ENCODE data around the gene TBC1D23.
"Not testable (repeated sequence)": the region's sequence is repeated elsewhere in the genome, so short reads cannot be mapped to it uniquely, and the experiment has no call there.

TBC1D23 gene

GRCh38 chr3:100310355-100310965 lies 49.7 kb downstream of the TBC1D23 start:
- no peak for DNase-seq

DNA sequence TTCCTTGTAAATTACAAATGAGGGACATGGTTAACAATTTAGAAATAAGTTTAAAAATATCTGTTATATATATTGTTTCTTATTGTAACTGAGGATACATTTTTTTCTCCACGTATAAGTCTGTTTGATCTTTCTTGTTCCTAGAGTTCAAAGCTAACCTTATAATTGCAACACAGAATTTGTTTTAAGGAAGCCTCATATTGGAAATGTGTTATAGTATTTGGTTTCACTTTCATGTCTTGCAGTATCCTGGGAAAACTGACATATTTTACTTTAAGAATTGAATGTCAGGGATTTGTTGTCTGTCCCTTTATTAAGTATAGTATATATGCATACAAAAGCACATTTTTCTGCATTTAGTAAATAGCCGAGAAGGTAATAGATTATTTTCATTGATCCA lies 50.2 kb downstream of the TBC1D23 start:
- no peak for DNase-seq

GRCh38 chr3:100316641-100317069 lies 55.9 kb downstream of the TBC1D23 start:
- DNase-seq, result peak in 2 of 5 donors; percentile 26 to 50

DNA sequence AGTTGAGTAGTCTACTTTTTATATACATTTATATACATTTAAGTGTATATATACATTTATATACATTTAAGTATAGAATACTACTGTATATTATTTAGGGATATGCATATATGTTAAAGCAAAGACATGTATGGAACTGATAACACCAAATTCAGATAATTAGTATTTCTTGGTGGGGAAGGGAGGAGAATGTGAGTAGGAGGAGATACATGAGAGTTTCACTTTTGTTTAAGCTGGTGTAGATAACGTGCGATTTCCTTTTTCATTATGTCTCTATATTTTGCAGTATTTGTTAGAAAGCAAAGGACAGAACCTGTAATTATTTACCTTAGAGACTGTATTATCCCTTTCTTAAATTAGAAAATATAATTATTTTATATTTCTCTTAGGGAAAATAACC lies 57.1 kb downstream of the TBC1D23 start:
- DNase-seq, result peak in 1 of 5 donors; percentile 12

- no peak for DNase-seq
These were observed 59.2 kb downstream of the TBC1D23 start for GRCh38 chr3:100319951-100320350.

GRCh38 chr3:100324044-100324443 lies 63.3 kb downstream of the TBC1D23 start:
- DNase-seq, result no peak

GRCh38 chr3:100325827-100326226 lies 65.0 kb downstream of the TBC1D23 start:
- DNase-seq, result no peak

DNA sequence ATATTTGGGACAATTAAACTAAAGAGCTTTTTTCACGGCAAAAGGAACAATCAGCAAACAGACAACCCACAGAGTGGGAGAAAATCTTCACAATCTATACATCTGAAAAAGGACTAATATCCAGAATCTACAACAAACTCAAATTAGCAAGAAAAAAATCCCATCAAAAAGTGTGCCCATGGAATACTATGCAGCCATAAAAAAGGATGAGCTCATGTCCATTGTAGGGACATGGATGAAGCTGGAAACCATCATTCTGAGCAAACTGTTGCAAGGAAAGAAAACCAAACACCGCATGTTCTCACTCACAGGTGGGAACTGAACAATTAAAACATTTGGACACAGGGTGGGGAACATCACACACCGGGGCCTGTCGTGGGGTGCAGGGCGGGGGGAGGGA lies 66.6 kb downstream of the TBC1D23 start:
- DNase-seq, result not testable (repeated sequence)

DNA sequence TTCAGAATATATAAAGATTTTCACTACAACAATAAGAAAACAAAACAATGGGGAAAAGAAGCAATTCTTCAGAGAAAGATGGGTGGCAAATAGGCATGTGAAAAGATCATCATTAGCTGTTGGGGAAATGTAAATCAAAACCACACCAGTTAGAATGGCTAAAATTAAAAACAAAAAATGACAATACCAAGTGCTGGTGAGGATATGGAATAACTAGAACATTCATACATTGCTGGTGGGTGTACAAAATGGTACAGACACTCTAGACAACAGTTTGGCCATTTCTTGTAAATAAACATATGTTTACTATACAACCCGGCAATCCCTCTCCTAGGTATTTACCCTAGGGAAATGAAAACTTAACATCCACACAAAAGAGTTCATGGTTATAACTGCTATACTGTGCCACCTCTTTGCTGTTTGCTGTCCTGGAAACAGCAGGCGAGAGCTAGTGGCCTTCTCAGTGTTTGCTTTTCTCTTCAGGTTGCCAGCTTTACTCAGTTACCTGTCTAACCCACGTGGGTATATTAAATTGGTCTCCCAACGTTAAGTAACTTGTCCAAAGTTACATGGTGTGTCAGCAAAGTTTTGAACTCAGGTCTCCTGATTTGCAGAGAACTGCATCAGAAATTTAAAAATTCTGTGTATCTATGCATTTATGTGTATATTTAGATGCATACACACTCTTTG lies 69.2 kb downstream of the TBC1D23 start:
- DNase-seq, result no peak

- no peak for DNase-seq
These were observed 69.9 kb downstream of the TBC1D23 start for GRCh38 chr3:100330651-100331050.

- no peak for DNase-seq
These were observed 70.9 kb downstream of the TBC1D23 start for GRCh38 chr3:100331660-100332059.

DNA sequence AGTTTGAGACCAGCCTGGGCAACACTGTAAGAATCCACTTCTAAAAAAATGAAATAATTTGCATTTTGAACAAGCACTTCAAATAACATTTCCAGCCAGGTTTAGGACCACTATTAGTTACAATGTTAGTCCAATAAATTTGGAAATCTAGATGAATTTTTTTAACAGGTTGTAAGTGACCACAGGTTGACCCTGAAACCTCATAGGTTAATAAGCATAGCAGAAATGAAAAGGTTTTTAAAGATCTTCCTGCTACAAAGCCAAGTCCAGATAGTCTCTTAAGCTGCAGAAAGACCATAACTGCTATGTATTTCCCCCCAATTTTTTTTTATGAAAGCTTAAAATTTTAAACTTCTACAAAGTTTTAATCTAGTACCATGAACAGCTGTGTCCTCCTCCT lies 72.3 kb downstream of the TBC1D23 start:
- no peak for DNase-seq

GRCh38 chr3:100333970-100334487 lies 73.2 kb downstream of the TBC1D23 start:
- DNase-seq, result peak in 1 of 5 donors; percentile 8

DNA sequence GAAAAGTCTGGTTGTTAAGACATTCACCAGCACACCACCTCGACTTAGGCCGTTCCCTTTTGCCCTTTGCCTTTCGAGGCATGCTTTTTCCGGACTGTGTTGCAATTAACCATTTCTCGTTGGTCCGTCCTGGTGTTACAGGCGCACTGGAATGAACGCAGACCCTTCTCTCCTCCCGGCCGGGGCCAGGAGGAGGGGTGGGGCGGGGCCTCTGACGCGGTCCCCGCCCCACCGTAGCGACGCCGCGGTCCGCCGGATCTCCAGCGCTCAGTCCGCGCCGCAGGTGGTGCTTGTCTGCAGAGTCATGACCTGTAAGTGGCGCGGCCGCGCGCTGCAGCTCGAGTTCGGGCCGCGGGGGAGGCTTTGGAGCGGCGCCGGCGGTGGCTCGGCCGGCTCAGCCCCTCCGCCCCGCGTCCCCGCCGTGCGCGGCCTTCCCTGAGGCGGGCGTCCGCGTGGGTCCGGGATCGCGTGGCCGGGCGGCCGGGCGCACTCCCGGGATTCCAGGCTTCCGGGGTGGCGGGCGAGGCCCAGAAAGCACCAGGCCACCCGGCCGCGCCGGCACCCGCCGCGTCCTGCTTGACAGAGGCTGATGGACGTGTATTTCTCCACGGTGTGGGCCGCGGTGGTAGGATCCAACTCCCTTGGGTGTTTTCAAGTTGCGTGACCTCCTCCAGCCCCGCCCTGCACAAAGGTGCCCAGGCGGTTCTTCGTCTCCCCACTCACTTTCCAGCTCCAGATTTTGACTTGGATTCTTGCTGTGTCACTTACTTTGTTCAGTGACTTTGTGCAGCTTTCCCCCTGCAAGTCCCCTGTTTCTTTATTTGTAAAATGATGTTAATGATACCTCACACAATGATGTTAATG lies 73.9 kb downstream of the TBC1D23 start, which contains the start of gene NIT2:
TSS of gene NIT2 (plus strand) at position 270 of the 864 bp plus-strand sequence. CDS start at position 305, 35 bp downstream.
- peak; percentile 63 to 84 (median 73) for DNase-seq

DNA sequence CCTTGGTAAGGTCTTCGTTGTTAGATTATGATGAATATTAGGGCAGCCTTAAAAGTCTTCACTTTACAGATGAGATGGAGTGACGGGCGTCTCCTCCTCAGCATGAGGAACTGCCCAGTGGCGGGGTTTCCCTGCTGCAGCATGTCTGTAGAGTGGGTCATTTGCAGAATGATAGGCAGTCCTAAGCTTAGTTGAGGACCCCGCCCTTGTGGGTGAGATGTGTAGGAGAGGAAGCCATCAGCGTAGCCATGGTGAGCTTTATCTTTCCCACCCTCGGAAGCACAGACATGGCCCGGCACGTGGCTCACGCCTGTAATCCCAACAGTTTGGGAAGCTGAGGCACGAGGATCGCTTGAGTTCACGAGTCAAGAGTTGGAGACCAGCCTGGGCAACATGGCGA lies 74.6 kb downstream of the TBC1D23 start:
- no peak for DNase-seq

- DNase-seq, result not testable (repeated sequence)
These were observed 75.4 kb downstream of the TBC1D23 start for GRCh38 chr3:100336229-100336628.

DNA sequence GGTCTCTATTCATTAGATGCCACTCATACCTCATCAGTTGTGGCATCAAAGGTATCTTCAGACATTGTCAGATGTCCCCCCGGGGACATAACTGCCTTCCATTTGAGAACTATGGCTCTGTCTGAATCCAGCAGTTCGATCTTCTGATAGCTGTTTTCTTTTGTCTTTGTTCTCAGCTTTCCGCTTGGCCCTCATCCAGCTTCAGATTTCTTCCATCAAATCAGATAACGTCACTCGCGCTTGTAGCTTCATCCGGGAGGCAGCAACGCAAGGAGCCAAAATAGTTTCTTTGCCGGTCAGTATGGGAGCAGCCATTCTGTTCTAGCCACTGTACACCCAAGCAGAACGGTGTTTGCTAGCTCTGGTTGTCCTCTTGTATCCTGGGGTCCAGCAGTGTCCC lies 78.1 kb downstream of the TBC1D23 start:
- DNase-seq, result no peak

DNA sequence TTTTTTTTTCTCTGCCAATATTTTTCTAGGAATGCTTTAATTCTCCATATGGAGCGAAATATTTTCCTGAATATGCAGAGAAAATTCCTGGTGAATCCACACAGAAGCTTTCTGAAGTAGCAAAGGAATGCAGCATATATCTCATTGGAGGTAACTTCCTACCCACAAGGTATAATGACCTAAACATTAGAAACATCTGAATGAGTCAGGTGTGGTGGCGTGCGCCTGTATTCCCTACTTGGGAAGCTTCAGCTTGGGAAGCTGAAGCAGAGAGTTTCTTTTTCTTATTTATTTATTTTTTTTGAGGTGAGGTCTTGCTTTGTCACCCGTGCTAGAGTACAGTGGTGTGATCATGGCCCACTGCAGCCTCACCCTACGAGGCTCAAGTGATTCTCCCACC lies 79.0 kb downstream of the TBC1D23 start:
- no peak for DNase-seq

- no peak for DNase-seq
These were observed 79.7 kb downstream of the TBC1D23 start for GRCh38 chr3:100340527-100340926.

DNA sequence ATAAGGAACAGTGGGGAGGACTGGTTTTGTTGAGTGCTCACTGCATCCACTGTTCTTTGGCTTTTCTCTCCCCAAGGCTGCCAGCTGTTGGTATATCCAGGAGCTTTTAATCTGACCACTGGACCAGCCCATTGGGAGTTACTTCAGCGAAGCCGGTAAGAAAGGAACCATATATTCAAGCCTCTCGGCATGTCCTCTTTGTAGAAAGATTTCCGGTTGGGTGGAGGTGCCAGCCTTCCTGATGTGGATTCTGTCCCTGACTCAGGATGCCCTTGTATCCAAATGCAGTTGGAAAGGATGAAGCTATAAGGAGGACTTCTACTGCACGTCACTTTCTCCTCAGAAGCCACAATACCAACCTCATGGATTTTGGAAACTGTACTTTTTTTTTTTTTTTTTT lies 87.9 kb downstream of the TBC1D23 start:
- DNase-seq, result no peak

DNA sequence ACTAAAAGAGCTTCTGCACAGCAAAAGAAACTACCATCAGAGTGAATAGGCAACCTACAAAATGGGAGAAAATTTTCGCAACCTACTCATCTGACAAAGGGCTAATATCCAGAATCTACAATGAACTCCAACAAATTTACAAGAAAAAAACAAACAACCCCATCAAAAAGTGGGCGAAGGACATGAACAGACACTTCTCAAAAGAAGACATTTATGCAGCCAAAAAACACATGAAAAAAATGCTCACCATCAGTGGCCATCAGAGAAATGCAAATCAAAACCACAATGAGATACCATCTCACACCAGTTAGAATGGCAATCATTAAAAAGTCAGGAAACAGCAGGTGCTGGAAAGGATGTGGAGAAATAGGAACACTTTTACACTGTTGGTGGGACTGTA lies 91.0 kb downstream of the TBC1D23 start:
- not testable (repeated sequence) for DNase-seq

GRCh38 chr3:100352296-100353231 lies 91.8 kb downstream of the TBC1D23 start:
- no peak for DNase-seq

All from T-helper 1 cell (primary cell).